Stimulated activated CD4-positive, alpha-beta T cell treated with anti-CD3 and anti-CD28 coated beads, TNF-alpha, amount 100 ng/mL, for 48 hours (primary cell): ENCODE data around the gene CNST.
"Not testable (repeated sequence)": the region's sequence is repeated elsewhere in the genome, so short reads cannot be mapped to it uniquely, and the experiment has no call there.

Source experiments
- DNase-seq, 3 donors: peaks; one replicate each; pipeline ENCODE4 v3.0.0-alpha.2; 2020; ENCODE audit warnings: low read depth in 3 of 3

CNST gene

GRCh38 chr1:246678816-246679793 is 112.8 kb downstream of the CNST start:
- no peak for DNase-seq

GRCh38 chr1:246679794-246680177 is 113.5 kb downstream of the CNST start:
- no peak for DNase-seq

- no peak for DNase-seq
Measured at GRCh38 chr1:246680190-246680589, 113.9 kb downstream of the CNST start.

- no peak for DNase-seq
Measured at GRCh38 chr1:246680696-246681130, 114.5 kb downstream of the CNST start.

- no peak for DNase-seq
Measured at GRCh38 chr1:246681900-246682895, 115.9 kb downstream of the CNST start.

- DNase-seq: no peak
Measured at GRCh38 chr1:246683521-246683920, 117.3 kb downstream of the CNST start.

- DNase-seq: no peak
Measured at GRCh38 chr1:246687002-246687401, 120.7 kb downstream of the CNST start.

GRCh38 chr1:246689409-246690008 is 123.3 kb downstream of the CNST start:
- DNase-seq: peak; percentile 16 to 27 (median 26)

- no peak for DNase-seq
Measured at GRCh38 chr1:246690100-246690499, 123.8 kb downstream of the CNST start.

GRCh38 chr1:246691622-246692495 is 125.6 kb downstream of the CNST start:
- DNase-seq: no peak

GRCh38 chr1:246694213-246694895 is 128.1 kb downstream of the CNST start:
- not testable (repeated sequence) for DNase-seq

GRCh38 chr1:246695136-246695535 is 128.9 kb downstream of the CNST start:
- no peak for DNase-seq

- DNase-seq: no peak
Measured at GRCh38 chr1:246695666-246696065, 129.4 kb downstream of the CNST start.

- no peak for DNase-seq
Measured at GRCh38 chr1:246698466-246699094, 132.3 kb downstream of the CNST start.

- DNase-seq: peak; percentile 67 to 78 (median 74)
Measured at GRCh38 chr1:246699095-246699735, 133.0 kb downstream of the CNST start.

GRCh38 chr1:246703581-246703980 is 137.3 kb downstream of the CNST start:
- DNase-seq: no peak

GRCh38 chr1:246705368-246705767 is 139.1 kb downstream of the CNST start:
- no peak for DNase-seq

GRCh38 chr1:246708166-246708565 is 141.9 kb downstream of the CNST start:
- no peak for DNase-seq

GRCh38 chr1:246709196-246709595 is 142.9 kb downstream of the CNST start:
- DNase-seq: no peak
